HG02798 (cell line): ENCODE measurements around the gene RNU6-8.

Source experiments
- ATAC-seq: cut with Tn5 transposase; IDR thresholded peaks from one replicate; pipeline ENCODE4 v1.9.1; 2021; ENCODE audit warnings: mild to moderate bottlenecking; ENCODE audit not compliant: unreplicated experiment, poor library complexity

The RNU6-8 gene

GRCh38 chr14:32166029-32166428 lies 37.0 kb downstream of the RNU6-8 start:
- no peak for ATAC-seq
